Spleen (tissue), 7 donors: ENCODE results near the gene LCN2.

Experiments used
- POLR2A ChIP-seq, 3 donors: fragments of 450-650 bp; IDR thresholded peaks; one replicate each; pipeline ENCODE4 v1.5.1; 2017; ENCODE audit warnings: antibody characterized with exemption in 3 of 3, mild to moderate bottlenecking in 1 of 3
- TF ChIP-seq, protein P1 (sequence below), 11 experiments: fragments of 200-600 bp in 7 of 11; fragments of 450-650 bp in 4 of 11; sonication (generic) in 4 of 11; IDR thresholded peaks in 8 of 11; conservative IDR thresholded peaks in 3 of 11; 1 replicate in 7 of 11; 2 replicates in 4 of 11; pipeline versions ENCODE4 v1.4.0 to v1.8.0; 2016 to 2021; ENCODE audit warnings: antibody characterized with exemption in 11 of 11, inconsistent platforms in 4 of 11, mild to moderate bottlenecking in 1 of 11
- donor health status: DM: no; HTN: no; CAD: no; lungs with moderate emphysema.
- donor health status: DM: no; HTN: no; CAD: no.
- donor health status: DM: no; HTN: no; CAD: no.

DNA sequence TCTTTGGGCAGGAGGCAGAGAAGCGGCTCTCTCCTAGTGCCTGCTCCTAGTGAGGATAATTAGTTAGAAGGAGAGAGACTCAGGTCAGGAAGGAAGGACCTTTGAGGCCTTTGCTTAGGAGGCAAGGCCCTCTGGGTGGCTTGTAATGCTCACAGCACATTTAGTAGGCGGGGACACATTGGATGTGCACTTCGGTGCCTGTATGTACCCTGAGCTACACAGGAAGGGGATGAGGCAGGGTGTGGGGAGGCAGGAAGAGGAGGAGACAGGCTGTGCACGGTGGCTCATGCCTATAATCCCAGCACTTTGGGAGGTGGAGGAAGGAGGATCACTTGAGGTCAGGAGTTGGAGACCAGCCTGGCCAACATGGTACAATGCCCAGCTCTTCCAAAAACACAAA, 7.2 kb upstream of the LCN2 start:
- no peak for TF ChIP-seq POLR2A (IDR thresholded peaks at IDR 0.05)
- TF ChIP-seq, protein P1, sequence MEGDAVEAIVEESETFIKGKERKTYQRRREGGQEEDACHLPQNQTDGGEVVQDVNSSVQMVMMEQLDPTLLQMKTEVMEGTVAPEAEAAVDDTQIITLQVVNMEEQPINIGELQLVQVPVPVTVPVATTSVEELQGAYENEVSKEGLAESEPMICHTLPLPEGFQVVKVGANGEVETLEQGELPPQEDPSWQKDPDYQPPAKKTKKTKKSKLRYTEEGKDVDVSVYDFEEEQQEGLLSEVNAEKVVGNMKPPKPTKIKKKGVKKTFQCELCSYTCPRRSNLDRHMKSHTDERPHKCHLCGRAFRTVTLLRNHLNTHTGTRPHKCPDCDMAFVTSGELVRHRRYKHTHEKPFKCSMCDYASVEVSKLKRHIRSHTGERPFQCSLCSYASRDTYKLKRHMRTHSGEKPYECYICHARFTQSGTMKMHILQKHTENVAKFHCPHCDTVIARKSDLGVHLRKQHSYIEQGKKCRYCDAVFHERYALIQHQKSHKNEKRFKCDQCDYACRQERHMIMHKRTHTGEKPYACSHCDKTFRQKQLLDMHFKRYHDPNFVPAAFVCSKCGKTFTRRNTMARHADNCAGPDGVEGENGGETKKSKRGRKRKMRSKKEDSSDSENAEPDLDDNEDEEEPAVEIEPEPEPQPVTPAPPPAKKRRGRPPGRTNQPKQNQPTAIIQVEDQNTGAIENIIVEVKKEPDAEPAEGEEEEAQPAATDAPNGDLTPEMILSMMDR (IDR thresholded peaks at IDR 0.05 in 8 of 11, conservative IDR thresholded peaks at IDR 0.05 in 3 of 11): no peak
